GM12878 (cell line): ENCODE measurements around the gene CARHSP1. TPM values are rescaled to one million over a fixed set of nuclear protein-coding genes. Genes with fewer than 3 reads are reported as not detected.

ENCODE experiments used
- ATAC-seq: fragments of 200-7000 bp; cut with Tn5 transposase; 3 replicates; pipeline ENCODE4 v1.9.1; 2020; ENCODE audit warnings: mild to moderate bottlenecking, moderate library complexity
- BruUV-seq: library from RNA; stranded (reverse); fragments of 400-500 nt; replicated peaks from 2 replicates; lab custom pipeline; 2021; lab: Mats Ljungman, UMichigan
- CTCF ChIA-PET: fragments of 300-600 bp; sonication (Branson Sonifier 250); formaldehyde crosslinking; extraction: SDS; loops from one replicate; lab custom pipeline; 2021; ENCODE audit warnings: inconsistent platforms; lab: Yijun Ruan, JAX
- POLR2A ChIA-PET: fragments of 350-600 bp; formaldehyde crosslinking; extraction: SDS; loops from one replicate; lab custom pipeline; 2021; ENCODE audit warnings: inconsistent platforms; lab: Charles Lee
- RAD21 ChIA-PET: fragments of 300-600 bp; sonication (Branson Sonifier 250); formaldehyde crosslinking; loops from one replicate; lab custom pipeline; 2023; ENCODE audit warnings: antibody characterized with exemption; ENCODE audit not compliant: unreplicated experiment; lab: Charles Lee
- SMC1A ChIA-PET: fragments of 300-600 bp; sonication (Branson Sonifier 250); formaldehyde crosslinking; loops from one replicate; lab custom pipeline; 2023; ENCODE audit not compliant: unreplicated experiment, uncharacterized antibody; lab: Charles Lee
- DNase-seq: peaks from one replicate; pipeline ENCODE4 v3.0.0-alpha.2; 2011; ENCODE audit warnings: low read depth, low spot score
- FAIRE-seq: peaks from 3 replicates; lab custom pipeline; 2011; peaks lifted over from hg19 to GRCh38; lab: Jason Lieb, UNC
- H2AFZ ChIP-seq: 2 replicates; pipeline ENCODE4 v1.6.0; 2011; ENCODE audit warnings: low read depth, low read length, control low read depth; ENCODE audit not compliant: control insufficient read depth
- H3K27ac ChIP-seq: 2 replicates; pipeline ENCODE4 v1.5.1; 2011; ENCODE audit warnings: control low read depth; ENCODE audit not compliant: control insufficient read depth, insufficient read depth
- H3K27me3 ChIP-seq, 2 experiments: replicated peaks in 1 of 2; 2 replicates each; pipeline versions ENCODE4 v1.6.0 to v1.6.1; 2011; ENCODE audit warnings: low read length in 1 of 2; ENCODE audit not compliant: control insufficient read depth in 2 of 2, insufficient read depth in 2 of 2
- H3K36me3 ChIP-seq, 2 experiments: 2 replicates each; pipeline ENCODE4 v1.5.1; 2011; ENCODE audit warnings: low read length in 1 of 2; ENCODE audit not compliant: control insufficient read depth in 2 of 2, insufficient read depth in 2 of 2
- H3K4me1 ChIP-seq: 2 replicates; pipeline ENCODE4 v1.6.1; 2011; ENCODE audit warnings: mild to moderate bottlenecking, low read length, moderate library complexity, mixed read lengths; ENCODE audit not compliant: control insufficient read depth, insufficient read depth
- H3K4me2 ChIP-seq: 2 replicates; pipeline ENCODE4 v1.6.0; 2011; ENCODE audit warnings: control low read depth; ENCODE audit not compliant: control insufficient read depth, insufficient read depth
- H3K4me3 ChIP-seq: fragments of 200-600 bp; sonication (generic); 2 replicates; pipeline ENCODE4 v1.5.1; 2016
- H3K79me2 ChIP-seq: 2 replicates; pipeline ENCODE4 v1.6.0; 2011; ENCODE audit warnings: low read length; ENCODE audit not compliant: control insufficient read depth, insufficient read depth
- H3K9ac ChIP-seq: 2 replicates; pipeline ENCODE4 v1.8.0; 2011; ENCODE audit warnings: low read length, control low read depth, mixed read lengths; ENCODE audit not compliant: control insufficient read depth, insufficient read depth
- H3K9me3 ChIP-seq: replicated peaks from 3 replicates; pipeline ENCODE4 v1.5.1; 2011; ENCODE audit warnings: mild to moderate bottlenecking, low read length; ENCODE audit not compliant: control insufficient read depth, insufficient read depth
- H4K20me1 ChIP-seq: 2 replicates; pipeline ENCODE4 v1.6.0; 2011; ENCODE audit not compliant: control insufficient read depth, insufficient read depth
- RUNX3 ChIP-seq: IDR thresholded peaks from 2 replicates; pipeline ENCODE4 v1.6.1; 2012; ENCODE audit warnings: low read length, inconsistent platforms
- WGBS: methylation state at CpG from one replicate; pipeline ENCODE4 v1.1.6; 2016; ENCODE audit warnings: low lambda C conversion rate; ENCODE audit not compliant: insufficient replicate concordance, insufficient coverage; ENCODE audit errors: missing lambda C conversion rate; 5-methylcytosine and 5-hydroxymethylcytosine counted together
- in situ Hi-C: fragments of 300-500 bp; cut with MboI; formaldehyde crosslinking; loops from 9 replicates; pipeline ENCODE4 v1.14.3; 2018; ENCODE audit warnings: mixed read lengths
- intact Hi-C: fragments of 100-400 bp; cut with micrococcal nuclease; formaldehyde crosslinking; loops from one replicate; pipeline ENCODE4 v1.14.2; 2022; ENCODE audit not compliant: unreplicated experiment
- polyA plus RNA-seq, 11 experiments: library from polyadenylated mRNA; depleted of rRNA in 4 of 11; unstranded in 6 of 11; stranded (reverse) in 5 of 11; fragments of >200 nt; fragmentation: Nextera tagmentation in 4 of 11; fragmentation: Illumina TruSeq in 1 of 11; extraction: Ambion mirVana in 4 of 11; extraction: Trizol in 1 of 11; gene quantifications; 1 replicate in 1 of 11; 2 replicates in 10 of 11; pipeline versions ENCODE4 v1.2.1 to v1.2.3, GENCODE V29; 2011 to 2016; ENCODE audit warnings: inconsistent platforms in 2 of 11, missing spikeins in 2 of 11, low read depth in 1 of 11
- total RNA-seq, 4 experiments: library from RNA; depleted of rRNA in 3 of 4; stranded (reverse); fragments of >200 nt in 3 of 4; fragmentation: Illumina TruSeq in 1 of 4; extraction: Trizol in 1 of 4; gene quantifications; 2 replicates each; pipeline versions ENCODE4 v1.2.1 to v1.2.3, GENCODE V29; 2013 to 2021
- TF ChIP-seq, protein P1 (sequence below): fragments of 450-650 bp; IDR thresholded peaks from 2 replicates; pipeline ENCODE4 v1.6.1; 2017; ENCODE audit warnings: low read depth, mild to moderate bottlenecking, moderate library complexity

CARHSP1 gene
- total and polyA plus RNA-seq, 10 of the 15 experiments (the other 5 are each of a cell fraction or from before 2014, with no cell fraction given), result 5.5 to 112 (median 67.0) TPM

DNA sequence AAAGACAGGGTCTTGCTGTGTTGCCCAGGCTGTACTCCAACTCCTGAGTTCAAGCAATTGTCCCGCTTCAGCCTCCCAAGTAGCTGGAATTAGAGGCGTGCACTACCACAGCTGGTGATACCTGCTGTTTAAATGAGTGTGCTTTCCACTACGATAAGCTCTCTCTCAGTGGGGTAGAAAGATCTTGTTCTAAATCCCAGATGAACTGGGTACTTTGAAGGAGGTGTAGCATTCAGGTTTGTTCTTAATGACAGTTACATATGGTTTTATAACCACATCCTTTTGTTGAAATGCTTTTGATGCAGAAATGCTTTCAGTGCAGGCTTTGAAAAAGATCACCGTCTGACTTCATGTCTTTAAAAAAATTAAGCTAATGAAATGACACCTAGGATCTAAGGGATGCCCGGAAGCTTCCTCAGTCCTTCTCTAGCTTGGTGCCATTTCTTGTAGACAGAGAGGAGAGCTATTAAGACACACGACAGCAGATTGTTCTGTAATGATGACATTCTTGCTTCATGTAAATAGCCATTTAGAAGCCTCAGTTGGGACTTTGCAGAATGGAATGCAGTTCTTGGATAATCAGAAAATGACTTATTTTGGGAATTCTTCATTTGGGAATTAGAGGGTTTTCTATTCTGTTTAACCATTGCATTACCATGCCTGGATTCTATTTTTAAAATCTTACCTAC lies 51.7 kb downstream of the CARHSP1 start:
- TF ChIP-seq, protein P1, sequence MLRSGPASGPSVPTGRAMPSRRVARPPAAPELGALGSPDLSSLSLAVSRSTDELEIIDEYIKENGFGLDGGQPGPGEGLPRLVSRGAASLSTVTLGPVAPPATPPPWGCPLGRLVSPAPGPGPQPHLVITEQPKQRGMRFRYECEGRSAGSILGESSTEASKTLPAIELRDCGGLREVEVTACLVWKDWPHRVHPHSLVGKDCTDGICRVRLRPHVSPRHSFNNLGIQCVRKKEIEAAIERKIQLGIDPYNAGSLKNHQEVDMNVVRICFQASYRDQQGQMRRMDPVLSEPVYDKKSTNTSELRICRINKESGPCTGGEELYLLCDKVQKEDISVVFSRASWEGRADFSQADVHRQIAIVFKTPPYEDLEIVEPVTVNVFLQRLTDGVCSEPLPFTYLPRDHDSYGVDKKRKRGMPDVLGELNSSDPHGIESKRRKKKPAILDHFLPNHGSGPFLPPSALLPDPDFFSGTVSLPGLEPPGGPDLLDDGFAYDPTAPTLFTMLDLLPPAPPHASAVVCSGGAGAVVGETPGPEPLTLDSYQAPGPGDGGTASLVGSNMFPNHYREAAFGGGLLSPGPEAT, result no peak
- TF ChIP-seq RUNX3, result peak; percentile 45; the same call in 1 of the 2 replicates
- intact Hi-C loops, result no loop called here
- BruUV-seq, result TSS peak; percentile 2

More for the DNA sequence above, 51.7 kb downstream of the CARHSP1 start:
- 53% methylated on average over 6 of the region's 6 CpGs for WGBS
- RAD21 ChIA-PET, result interaction anchor here (0.9 to 1.4 kb wide), 3 partner anchors 21 to 63 kb away, joined by 3 to 10 read pairs (median 4); partner anchors contain the start of gene CARHSP1
- CTCF ChIA-PET, result interaction anchor here (0.7 to 4.1 kb wide), 7 partner anchors 11 to 156 kb away, joined by 3 to 22 read pairs (median 3); partner anchors contain the start of gene LITAFD
- no peaks in the 10 kb centered on the region for H3K9me3 ChIP-seq
- no peak overlapping the region for H3K27ac ChIP-seq
- DNase-seq (no peak), FAIRE-seq (no peak), ATAC-seq (no peak)
- H3K79me2 ChIP-seq, result no peaks in the 10 kb centered on the region; the same call in 1 of the 2 replicates
- H3K4me1 ChIP-seq, result peaks cover 23% of the 10 kb centered on the region
- H4K20me1 ChIP-seq, result peaks cover 3% of the 10 kb centered on the region
- SMC1A ChIA-PET, result interaction anchor here (0.5 to 2.1 kb wide), 10 partner anchors 10 to 192 kb away, joined by 3 to 6 read pairs (median 4); partner anchors contain the start of genes PMM2 and TMEM186
- POLR2A ChIA-PET, result interaction anchor here (0.6 to 1.3 kb wide), 2 partner anchors 8 to 12 kb away, joined by 3 read pairs; no protein-coding TSS in a partner anchor
- in situ Hi-C loops, result no loop called here
- H3K36me3 ChIP-seq, result peaks cover 22 to 59% of the 10 kb centered on the region in 2 experiments
- no peak overlapping the region for H3K4me3 ChIP-seq
- H3K4me2 ChIP-seq, result no peak overlapping the region
- no peak overlapping the region for H3K9ac ChIP-seq
- H2AFZ ChIP-seq, result no peak overlapping the region
- no peaks in the 10 kb centered on the region for H3K27me3 ChIP-seq
